HG03159 (cell line): ENCODE data around the gene KLK6.

Experiments
- ATAC-seq: cut with Tn5 transposase; IDR thresholded peaks from one replicate; pipeline ENCODE4 v1.9.1; 2021; ENCODE audit warnings: mild to moderate bottlenecking, moderate library complexity; ENCODE audit not compliant: unreplicated experiment

KLK6 gene

DNA sequence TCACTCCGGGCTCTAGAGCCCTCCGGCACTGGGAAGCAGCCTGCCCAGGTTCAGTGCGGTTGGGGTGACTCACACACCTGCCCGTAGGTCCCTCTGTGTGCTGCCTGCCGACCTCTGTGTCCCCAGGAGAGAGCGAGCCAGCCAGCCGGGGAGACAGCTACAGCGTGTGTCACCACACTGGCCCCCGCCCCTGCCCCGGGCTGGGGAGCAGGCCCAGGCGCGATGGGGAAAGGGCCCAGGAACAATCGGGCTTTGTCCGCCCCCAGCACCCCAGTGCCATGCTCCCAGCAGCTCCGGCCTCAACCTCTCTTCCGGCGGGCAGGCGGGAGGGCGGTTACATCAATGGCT is at the start of gene KLK6:
Gene KLK6 (minus strand): TSS at position 179 of the 348 bp plus-strand sequence. CDS start 1,487 bp downstream, outside the sequence.
- ATAC-seq: no peak

DNA sequence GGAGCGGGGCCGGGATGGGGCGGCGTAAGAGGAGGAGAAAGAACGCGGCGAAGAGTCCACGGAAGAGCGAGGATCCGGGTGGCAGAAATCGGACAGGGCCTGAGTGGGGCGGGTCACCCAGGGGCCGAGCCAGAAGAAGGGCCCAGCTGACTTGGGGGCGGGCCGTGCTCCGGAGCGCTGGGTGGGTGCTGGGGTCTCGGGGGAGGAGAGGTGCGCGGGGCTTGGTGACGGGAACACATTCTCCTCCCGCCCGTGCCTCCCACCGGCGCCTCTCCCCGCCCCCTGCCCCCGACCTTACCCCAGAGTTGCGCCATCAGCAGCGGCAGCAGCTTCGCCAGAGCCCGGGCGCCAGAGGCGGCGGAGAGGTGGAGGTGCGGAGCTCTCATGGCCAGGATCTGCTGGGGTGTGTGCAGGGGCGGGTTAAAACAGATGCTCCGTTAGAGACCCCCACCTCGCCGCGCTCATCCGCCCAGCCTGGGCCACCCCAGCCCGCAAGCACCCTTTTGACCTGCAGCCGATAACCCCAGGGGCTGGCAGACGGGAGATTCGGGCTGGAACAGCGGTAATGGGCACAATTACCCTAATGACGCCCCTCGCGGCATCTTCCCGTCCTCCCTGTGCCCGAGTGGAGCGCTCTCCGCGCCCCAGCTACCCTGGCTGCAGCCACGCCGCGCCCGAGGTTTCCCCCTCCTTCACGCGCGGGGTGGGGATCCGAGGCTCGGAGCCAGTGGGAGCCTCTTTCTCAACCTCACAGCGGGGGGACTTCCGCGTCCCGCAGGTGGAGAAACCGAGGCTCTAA is 49.6 kb upstream of the KLK6 start:
- ATAC-seq: no peak

DNA sequence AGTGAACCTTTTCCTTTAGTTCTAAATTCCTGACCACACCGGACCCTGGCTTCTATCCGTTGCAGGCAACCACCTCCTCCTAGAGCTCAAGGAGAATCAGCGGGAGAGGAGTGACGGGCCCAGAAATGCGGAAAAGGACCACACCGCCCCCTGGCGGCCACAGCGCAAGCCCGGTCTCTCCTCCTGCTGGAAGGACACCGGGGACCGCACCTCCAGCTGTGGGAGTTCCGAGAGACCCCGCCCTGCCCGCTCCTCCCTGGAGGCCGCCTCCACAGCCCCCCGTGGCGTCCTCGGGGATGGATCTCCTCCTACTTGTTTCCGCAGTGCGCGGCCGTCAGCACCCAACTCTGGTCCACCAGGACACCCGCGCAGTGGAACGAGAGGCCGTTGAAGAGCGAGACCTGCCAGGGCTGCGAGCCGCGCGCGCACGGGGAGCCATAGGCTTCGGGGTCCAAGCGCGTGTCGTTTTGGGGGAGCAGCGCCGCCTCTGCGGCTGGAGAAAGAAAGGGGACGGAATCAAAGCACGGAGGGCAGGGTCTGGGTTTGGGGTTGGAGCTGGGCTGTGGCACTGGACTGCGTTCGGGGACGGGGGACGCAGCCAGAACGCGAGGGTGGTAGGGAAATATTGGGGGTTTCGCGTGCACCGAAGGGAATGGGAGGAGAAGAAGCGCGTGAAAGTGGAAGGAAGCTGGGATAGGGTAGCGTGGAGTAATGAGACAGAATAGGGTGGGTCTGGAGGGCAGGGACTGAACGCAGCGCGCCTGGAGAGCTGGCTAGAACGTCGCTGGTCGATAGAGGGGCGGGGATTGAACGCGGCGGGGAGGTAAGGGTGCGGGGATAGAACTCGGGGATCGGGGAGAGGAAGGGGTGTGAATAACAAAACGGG is 47.6 kb upstream of the KLK6 start:
- ATAC-seq: no peak

DNA sequence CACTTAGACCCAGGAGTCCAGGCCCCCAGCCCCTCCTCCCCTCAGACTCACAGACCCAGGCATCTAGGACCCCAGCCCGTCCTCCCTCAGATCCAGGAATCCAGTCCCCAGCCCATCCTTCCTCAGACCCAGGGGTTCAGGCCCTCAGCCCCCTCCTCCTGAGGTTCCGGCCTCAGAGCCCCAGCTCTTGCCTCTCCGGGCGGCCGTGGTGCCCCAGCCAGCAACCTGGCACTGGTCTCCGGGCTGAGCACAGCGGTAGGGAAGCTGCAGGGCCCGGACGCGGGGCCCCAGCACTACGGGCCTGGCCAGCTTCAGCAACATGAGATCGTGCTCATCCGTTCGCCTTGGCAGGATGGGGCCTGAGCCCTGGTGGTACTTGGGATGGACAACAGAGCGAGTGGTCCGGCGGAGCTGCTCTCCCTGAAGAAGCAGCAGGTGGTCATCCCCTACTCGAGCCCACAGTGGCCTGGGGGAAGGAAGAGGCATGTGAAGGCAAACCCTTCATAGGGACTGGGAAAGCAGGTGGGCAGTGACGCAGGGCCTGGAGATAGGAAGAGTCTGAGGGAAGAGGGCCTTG is 46.4 kb upstream of the KLK6 start:
- no peak for ATAC-seq

DNA sequence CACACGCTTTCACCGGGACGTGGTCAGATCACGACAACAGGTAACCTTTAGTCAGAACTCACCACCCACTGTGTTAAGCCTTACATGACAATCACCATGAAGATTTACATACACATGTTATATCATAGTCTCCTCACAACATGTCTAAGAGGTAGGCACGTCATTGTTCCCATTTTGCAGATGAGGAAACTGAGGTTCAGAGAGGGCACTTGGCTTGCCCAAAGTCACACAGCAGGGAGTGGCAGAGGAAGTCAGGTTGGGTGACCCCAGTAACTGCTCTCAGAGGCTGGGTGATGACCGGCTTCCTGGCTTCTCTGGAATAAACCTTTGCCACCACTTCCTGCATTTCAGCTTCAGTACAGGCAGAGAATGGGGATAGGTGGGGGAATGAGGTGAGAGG is 44.9 kb upstream of the KLK6 start:
- ATAC-seq: no peak

DNA sequence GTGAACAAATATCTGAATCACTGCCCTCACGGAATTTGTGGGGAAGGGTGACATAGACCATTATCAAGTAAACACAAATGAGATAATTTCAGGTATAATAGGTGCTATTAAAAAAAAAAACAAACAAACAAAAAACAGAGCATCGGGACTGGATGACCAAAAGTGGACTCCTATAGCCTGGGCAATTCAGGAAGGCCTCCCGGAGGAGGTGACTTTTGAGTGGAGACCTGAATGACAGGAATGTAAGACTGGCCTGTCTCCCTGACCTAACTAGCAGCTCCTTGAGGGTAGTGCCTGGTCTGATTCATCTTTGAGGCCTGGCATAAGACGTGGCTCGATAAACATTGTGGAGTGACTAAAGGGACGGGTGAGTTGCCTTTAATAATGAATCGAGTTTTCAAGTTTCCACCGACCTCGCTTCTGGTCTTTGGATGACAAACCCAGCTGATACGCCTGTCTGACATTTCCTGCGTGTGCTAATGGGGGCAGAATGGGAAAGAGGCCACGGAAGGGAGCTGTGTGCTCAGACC is 43.3 kb upstream of the KLK6 start:
- ATAC-seq: no peak

DNA sequence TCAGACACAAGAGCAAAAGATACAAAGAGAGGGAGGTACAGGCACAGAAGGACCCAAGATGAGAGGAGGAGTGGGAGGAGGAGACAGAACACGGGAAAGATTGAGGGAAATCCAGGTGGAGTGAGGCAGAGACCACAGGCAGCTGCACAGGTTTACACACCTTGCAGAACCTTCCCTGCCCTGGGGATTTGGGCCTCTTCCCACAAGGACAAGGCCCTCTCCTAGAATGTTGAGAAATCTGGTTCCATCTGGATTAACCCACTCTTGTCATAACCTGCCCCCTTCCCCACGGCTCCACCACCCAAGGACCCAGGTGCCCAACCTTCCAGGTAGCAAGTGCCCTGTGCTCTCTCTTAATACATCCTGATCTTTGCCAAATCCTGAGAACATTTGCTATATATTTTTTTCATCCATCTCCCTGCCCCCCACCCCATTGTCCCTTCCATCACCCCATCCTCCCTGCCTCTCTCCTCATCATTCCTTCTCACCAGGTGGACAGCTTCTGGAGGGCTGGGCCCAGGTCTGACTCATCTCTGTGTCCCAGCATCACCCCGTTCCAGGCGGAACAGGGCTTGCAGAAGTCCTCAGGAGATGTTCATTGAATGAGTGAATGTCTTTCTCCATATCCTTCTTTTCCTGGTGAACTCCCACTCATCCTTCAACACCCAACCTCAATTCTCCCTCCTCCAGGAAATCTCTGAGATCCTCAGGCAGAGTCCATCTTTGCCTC is 40.8 kb upstream of the KLK6 start:
- ATAC-seq: no peak

DNA sequence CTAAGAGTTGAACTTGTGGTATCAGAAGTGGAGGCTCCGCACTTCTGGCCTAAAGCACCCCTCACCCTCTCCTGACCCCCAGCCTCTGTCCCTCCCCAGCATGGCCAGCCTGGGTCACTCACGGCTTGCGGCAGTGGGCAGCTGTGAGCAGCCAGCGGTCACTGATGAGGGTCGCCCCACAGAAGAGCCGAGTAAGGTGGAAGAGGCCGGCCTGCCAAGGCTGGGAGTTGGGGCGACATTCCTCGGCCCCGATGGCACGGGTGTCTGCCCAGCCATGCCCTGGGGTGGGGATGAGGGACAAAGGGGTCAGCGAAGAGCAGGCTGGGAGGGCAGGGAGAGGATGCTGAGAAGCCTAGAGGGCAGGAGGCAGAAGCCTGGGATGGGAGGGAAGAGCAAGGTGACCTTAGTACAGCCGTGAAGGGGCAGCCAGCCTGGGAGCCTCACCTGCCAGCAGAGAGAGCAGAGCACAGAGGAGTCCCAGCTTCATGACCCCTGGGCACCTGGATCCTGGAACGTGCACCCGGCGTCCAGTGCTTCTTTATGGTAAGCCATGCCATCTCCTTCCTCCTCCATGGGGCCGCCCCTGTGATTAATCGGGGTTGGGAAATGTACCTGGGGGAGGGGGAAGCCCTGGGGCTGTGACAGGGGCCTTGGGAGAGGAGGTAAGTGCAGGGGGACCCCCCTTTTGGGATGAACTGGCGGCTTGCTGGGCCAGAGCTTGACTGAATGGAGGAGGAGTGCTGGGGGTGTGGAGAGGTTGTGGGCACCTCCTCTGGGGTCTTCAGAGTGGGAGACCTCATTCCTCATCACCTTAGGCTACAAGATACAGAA is 39.9 kb upstream of the KLK6 start:
- ATAC-seq: no peak

DNA sequence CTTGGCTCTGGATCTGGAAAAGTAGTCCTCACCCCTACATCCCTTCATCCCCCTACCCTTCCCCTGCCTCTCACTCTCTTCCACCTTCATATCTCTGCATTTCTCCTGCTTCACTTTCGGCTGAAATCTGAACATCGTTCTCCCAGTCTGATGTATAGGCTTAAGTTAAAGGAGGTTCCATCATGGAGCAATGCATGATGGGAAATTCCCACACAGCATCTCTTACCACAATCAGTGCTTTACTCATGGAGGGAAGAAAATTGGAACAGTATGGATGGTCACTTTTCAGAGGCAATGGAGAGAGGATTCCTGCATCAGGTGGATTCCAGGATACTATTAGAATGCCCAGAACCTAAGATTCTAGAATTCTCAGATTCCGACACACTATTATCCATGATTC is 38.1 kb upstream of the KLK6 start:
- ATAC-seq: no peak

DNA sequence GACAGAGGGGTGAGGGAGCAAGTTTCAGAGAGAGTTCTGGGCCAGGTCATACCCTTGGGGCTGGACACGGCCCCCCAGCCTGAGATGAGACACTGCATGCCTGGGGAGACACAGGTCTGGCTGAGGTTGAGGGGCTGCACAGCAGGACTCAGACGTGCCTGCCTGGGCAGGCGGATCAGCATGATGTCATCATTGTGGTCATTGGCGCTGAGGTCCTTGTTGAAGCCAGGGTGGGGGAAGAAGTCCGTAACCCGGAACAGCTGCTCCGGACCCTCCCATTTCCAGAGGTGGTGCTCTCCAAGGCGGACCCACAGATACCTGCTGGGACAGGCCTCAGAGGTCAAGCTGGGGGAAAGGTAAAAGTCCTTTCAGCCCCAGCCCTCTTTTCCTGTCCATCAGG is 37.0 kb upstream of the KLK6 start:
- ATAC-seq: no peak

DNA sequence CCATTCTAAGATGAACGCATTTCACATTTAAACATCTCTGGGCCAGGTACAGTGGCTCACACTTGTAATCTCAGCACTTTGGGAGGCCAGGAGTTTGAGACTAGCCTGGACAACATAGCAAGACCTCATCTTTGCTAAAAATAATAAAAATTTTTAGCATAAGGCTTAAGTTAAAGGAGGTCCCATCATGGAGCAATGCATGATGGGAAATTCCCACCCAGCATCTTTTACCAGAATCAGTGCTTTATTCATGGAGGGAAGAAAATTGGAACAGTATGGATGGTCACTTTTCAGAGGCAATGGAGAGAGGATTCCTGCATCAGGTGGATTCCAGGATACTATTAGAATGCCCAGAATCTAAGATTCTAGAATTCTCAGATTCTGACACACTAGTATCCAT is 35.9 kb upstream of the KLK6 start:
- ATAC-seq: no peak

DNA sequence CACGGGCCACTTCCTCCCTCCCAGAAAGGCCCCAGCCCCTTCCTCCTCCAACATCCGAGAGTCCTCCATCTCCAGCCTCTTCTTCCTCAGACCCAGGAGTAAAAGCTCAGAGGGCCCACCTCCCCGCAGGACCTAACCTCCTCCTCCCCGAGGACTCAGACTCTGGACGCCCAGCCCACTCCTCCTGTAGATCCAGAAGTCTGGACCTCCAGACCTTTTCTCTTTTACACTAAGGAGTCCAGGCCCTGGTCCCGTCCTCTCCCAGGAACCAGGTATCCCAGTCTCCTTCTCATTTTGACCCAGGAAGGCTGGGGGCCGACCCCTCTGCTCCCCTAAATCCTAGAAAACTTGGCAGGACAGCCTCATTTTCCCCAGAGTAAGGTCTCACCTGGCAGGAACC is 33.9 kb upstream of the KLK6 start:
- ATAC-seq: no peak

DNA sequence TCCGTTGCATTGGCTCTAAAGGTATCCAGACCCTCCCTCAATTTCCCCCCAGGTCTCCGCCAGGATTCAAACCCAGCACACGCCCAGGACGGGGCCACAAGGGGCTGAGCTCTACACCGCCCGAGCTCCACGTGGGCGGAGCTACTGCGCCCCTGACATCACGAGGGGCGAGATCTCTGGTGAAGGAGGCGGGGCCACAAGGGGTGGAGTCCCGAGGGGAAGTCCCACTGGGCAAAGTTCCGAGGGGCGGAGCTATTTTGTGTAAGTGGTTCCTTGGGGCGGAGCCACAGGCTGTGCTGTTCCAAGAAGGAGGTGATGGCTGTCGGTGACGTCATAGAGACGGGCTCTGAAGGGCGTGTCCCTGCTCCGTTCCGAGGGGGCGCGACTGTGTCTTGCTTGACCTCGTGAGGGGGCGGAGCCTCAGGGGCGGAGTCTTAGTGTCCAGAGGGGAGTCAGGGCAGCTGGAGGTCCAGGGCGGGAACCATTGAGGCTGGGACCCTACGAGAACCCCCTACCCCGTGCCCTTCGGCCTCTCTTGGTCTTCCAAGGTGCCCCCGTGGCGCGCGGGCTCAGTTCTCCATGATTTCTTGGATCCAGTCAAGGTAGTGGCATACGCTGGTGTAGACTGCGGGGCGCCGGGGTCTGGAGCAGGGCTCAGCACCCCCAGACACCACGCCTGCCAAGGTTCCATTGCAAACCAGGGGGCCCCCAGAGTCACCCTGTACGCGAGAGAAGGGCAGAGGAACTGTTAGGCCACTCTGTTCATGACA is 33.3 kb upstream of the KLK6 start:
- no peak for ATAC-seq

DNA sequence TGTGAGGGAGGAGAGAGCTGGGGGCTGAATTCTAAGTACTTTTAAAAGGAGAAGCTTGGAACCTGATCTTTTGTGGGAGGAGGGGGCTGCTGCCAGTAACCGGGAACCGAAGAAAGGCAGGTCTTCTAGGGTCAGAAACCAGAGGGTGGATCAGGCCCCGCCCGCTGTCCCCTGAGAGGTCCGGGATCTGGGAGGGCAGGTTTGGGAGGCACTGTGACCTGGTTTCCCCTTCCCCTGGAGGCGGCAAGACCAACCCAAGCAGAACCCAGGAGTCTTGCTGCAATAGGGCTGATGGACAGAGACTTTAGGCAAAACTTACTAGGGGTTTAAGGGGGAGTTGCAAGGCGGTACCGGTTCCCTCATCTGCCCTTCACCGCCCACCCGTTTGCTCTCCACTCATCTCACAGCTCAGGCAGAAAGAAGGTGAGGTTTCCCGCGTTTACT is 32.7 kb upstream of the KLK6 start:
- no peak for ATAC-seq

DNA sequence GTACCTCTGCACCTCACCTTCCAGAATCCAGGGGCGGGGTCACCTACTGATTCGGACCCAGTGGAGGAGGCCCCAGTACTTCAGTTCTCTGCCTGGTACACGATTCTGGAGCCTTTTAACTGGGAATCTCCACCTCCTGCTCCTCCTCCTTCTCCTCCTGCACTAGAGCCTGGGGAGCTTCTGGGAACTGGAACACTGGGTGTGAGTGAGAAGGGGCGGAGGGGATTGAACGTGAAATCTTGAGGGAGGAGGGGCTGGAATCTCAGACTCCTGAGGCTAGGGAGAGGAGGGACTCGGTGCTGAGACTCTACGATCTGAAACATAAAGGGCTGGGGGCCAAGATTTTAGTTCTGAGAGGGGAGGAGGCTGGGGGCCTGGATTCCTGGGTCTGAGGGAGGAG is 32.1 kb upstream of the KLK6 start, which contains the start of gene KLK8:
Gene KLK8 (minus strand): TSS at position 90 of the 400 bp plus-strand sequence. CDS start 437 bp downstream, outside the sequence.
- ATAC-seq: no peak

DNA sequence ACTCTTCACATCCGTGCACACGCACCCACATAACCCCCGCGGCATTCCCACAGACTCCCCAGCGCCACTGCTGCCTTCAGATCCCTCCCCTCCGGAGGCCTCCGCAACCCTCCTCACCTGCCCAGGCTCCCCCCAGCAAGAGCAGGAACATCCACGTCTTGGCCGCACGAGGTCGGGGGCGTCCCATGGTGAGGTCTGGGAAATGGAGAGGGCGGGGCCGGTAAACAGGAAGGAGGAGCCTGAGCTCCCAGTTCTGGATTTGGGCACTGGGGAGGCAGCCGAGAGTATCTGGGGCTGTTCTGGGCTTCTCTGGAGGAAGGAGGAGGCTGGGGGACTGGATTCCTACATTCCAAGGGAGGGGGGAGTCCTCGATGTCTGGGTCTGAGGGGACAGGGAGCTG is 31.6 kb upstream of the KLK6 start:
- no peak for ATAC-seq

DNA sequence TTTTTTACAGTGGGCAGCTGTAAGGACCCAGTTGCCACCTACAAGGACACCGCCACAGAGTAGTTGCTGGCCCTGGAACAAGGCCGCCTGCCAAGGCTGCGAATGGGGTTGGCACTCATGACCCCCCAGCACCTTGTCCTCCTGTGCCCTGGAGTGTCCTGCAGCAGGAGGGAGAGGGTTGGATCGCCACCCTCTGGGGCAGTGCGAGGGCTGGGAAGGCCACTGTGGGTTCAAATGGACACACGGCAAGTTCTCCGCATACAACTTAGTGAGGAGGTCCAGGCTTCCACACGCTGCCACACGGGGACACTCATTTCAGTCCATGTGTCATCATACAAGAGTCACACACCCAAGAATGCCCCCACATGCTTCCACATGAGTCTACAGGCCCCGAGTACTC is 31.0 kb upstream of the KLK6 start:
- no peak for ATAC-seq

DNA sequence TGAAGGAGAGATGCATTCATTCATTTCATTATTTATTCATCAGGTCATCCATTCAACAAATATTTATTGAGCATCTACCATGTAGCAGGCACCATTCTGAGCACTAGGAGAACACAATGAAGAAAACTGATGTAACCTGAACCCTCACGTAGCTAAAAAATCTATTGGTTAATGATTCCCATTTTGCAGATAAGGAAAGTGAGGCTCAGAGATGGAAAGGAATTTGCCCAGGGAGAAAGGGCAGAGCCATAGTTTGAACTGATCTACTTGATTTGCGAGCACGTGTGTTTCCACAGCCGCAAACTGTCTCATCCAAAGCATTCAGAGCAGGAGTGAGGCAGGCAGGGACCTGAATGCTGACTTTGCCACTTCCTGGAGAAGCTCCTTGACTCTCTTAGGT is 29.3 kb upstream of the KLK6 start:
- ATAC-seq: no peak

DNA sequence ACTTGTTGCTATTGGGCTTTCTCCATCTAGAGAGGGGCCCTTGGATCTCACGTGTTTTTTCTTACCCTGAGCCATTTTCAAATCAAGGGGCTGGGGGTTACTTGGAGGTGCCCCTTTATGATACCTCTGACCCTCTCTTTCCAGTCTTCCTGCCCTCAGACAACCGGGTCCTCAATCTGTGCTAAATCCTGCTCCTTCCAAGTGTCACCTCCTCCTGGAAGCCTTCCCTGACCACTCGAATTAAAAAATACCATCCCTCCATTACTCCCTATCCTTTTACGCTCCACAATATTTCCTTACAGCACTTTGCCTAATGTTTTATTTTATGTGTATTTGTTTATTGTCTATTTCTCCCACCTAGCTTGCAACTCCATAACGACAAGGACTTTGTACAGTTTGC is 28.7 kb upstream of the KLK6 start:
- ATAC-seq: no peak
